SU-DHL-6 (cell line): ENCODE results near the gene C1QTNF5.

Experiments
- H2AFZ ChIP-seq: fragments of 200-600 bp; sonication (generic); 2 replicates; pipeline ENCODE4 v1.6.1; 2014; ENCODE audit warnings: low read depth, mild to moderate bottlenecking, moderate library complexity, mixed read lengths, antibody characterized with exemption, low read length; ENCODE audit not compliant: severe bottlenecking
- H3F3A ChIP-seq: fragments of 200-600 bp; shearing (Covaris generic); 2 replicates; pipeline ENCODE4 v1.6.0; 2016; ENCODE audit warnings: antibody characterized with exemption, mild to moderate bottlenecking; ENCODE audit not compliant: insufficient read depth
- H3K27ac ChIP-seq: fragments of 200-600 bp; sonication (generic); 2 replicates; pipeline ENCODE4 v1.5.1; 2016; ENCODE audit warnings: low read depth, mild to moderate bottlenecking, low read length, moderate library complexity, mixed read lengths
- H3K27me3 ChIP-seq: fragments of 200-600 bp; sonication (generic), shearing (Covaris generic); 2 replicates; pipeline ENCODE4 v1.6.0; 2014; ENCODE audit warnings: mild to moderate bottlenecking, low read length
- H3K36me3 ChIP-seq: fragments of 200-600 bp; sonication (generic); 2 replicates; pipeline ENCODE4 v1.6.1; 2014; ENCODE audit warnings: mild to moderate bottlenecking, low read length, mixed read lengths
- H3K4me2 ChIP-seq: fragments of 300-600, 200-600 bp; shearing (Covaris generic), sonication (generic); 2 replicates; pipeline ENCODE4 v1.6.0; 2014; ENCODE audit warnings: low read length, low read depth, mild to moderate bottlenecking; ENCODE audit not compliant: poor library complexity, severe bottlenecking
- H3K4me3 ChIP-seq: fragments of 200-600 bp; sonication (generic); 2 replicates; pipeline ENCODE4 v1.5.1; 2014; ENCODE audit warnings: antibody characterized with exemption, low read length, mild to moderate bottlenecking, mixed read lengths; ENCODE audit not compliant: insufficient read depth, poor library complexity, severe bottlenecking
- H3K79me2 ChIP-seq: fragments of 200-600 bp; sonication (generic); 2 replicates; pipeline ENCODE4 v1.6.1; 2014; ENCODE audit warnings: mild to moderate bottlenecking, low read length, moderate library complexity; ENCODE audit not compliant: insufficient read depth
- H3K9ac ChIP-seq: fragments of 200-600 bp; sonication (generic); 2 replicates; pipeline ENCODE4 v1.7.0; 2014; ENCODE audit warnings: mild to moderate bottlenecking, low read length
- H3K9me2 ChIP-seq: fragments of 200-600 bp; sonication (generic); replicated peaks from 2 replicates; pipeline ENCODE4 v1.6.1; 2014; ENCODE audit warnings: low read length; ENCODE audit not compliant: insufficient read depth
- H3K9me3 ChIP-seq: fragments of 200-600 bp; sonication (generic); 2 replicates; pipeline ENCODE4 v1.6.1; 2014; ENCODE audit warnings: low read length, mixed read lengths; ENCODE audit not compliant: insufficient read depth
- H4K20me1 ChIP-seq: fragments of 200-600 bp; sonication (generic); 2 replicates; pipeline ENCODE4 v1.6.1; 2014; ENCODE audit warnings: low read depth, mild to moderate bottlenecking, antibody characterized with exemption, low read length, moderate library complexity, mixed read lengths
- CTCF ChIP-seq: fragments of 200-600 bp; sonication (generic); IDR thresholded peaks from one replicate; pipeline ENCODE4 v1.5.1; 2017; ENCODE audit warnings: antibody characterized with exemption, mild to moderate bottlenecking, low read length, moderate library complexity; ENCODE audit not compliant: insufficient read depth, poor library complexity, severe bottlenecking
- EZH2phosphoT487 ChIP-seq: fragments of 200-600 bp; sonication (generic), shearing (Covaris generic); conservative IDR thresholded peaks from 2 replicates; pipeline ENCODE4 v1.6.1; 2018; ENCODE audit warnings: mild to moderate bottlenecking, antibody characterized with exemption, low read length, moderate library complexity, mixed read lengths

The C1QTNF5 gene

GRCh38 chr11:119346605-119347004 lies 5.9 kb upstream of the C1QTNF5 start, which contains the start of gene MFRP:
Gene MFRP (minus strand): TSS chr11:119346705. CDS start chr11:119346513, 192 bp downstream.
- Histone ChIP-seq H3K9me3 (no peaks in the 10 kb centered on the region), H3K36me3 (no peaks in the 10 kb centered on the region), H2AFZ (no peak within 1 kb of the TSS), H4K20me1 (no peaks in the 10 kb centered on the region), H3K4me3 (no peak within 1 kb of the TSS), H3K4me2 (no peak within 1 kb of the TSS), H3K9ac (no peak within 1 kb of the TSS), H3F3A (no peaks in the 10 kb centered on the region), H3K79me2 (no peaks in the 10 kb centered on the region), H3K27ac (no peak within 1 kb of the TSS), H3K9me2 (no peaks in the 10 kb centered on the region), H3K27me3 (no peaks in the 10 kb centered on the region)
- TF ChIP-seq CTCF: no peak
- no peak for TF ChIP-seq EZH2phosphoT487

GRCh38 chr11:119345685-119346084 lies 5.0 kb upstream of the C1QTNF5 start:
- no peak overlapping the region for H3K4me2 ChIP-seq
- no peak overlapping the region for H2AFZ ChIP-seq
- no peaks in the 10 kb centered on the region for H3F3A ChIP-seq
- no peak overlapping the region for H3K27ac ChIP-seq
- H3K27me3 ChIP-seq: no peaks in the 10 kb centered on the region
- H3K4me3 ChIP-seq: no peak overlapping the region
- no peaks in the 10 kb centered on the region for H3K9me3 ChIP-seq
- H3K36me3 ChIP-seq: no peaks in the 10 kb centered on the region
- H3K9me2 ChIP-seq: no peaks in the 10 kb centered on the region
- H4K20me1 ChIP-seq: no peaks in the 10 kb centered on the region
- no peak overlapping the region for H3K9ac ChIP-seq
- H3K79me2 ChIP-seq: no peaks in the 10 kb centered on the region
- no peak for TF ChIP-seq CTCF
- no peak for TF ChIP-seq EZH2phosphoT487

- no peak overlapping the region for H3K4me3 ChIP-seq
- H3K9me2 ChIP-seq: no peaks in the 10 kb centered on the region
- TF ChIP-seq EZH2phosphoT487 (no peak), CTCF (no peak)
- no peak overlapping the region for H2AFZ ChIP-seq
- H3K79me2 ChIP-seq: no peaks in the 10 kb centered on the region
- H4K20me1 ChIP-seq: no peaks in the 10 kb centered on the region
- no peaks in the 10 kb centered on the region for H3K27me3 ChIP-seq
- no peaks in the 10 kb centered on the region for H3F3A ChIP-seq
- no peak overlapping the region for H3K9ac ChIP-seq
- no peak overlapping the region for H3K27ac ChIP-seq
- H3K4me2 ChIP-seq: no peak overlapping the region
- H3K9me3 ChIP-seq: no peaks in the 10 kb centered on the region
- H3K36me3 ChIP-seq: no peaks in the 10 kb centered on the region
These were observed 3.8 kb upstream of the C1QTNF5 start for GRCh38 chr11:119344291-119345010.
